LNCaP clone FGC (cell line): ENCODE results near the gene C11orf97.

ENCODE experiments used
- DNase-seq: peaks from one replicate; pipeline ENCODE4 v3.0.0-alpha.2; 2011; ENCODE audit warnings: low read depth
- H3K4me3 ChIP-seq: 2 replicates; pipeline ENCODE4 v1.5.1; 2011; ENCODE audit warnings: mild to moderate bottlenecking, low read depth, low read length, control low read depth
- CTCF ChIP-seq: IDR thresholded peaks from 2 replicates; pipeline ENCODE4 v1.5.1; 2012; ENCODE audit warnings: mild to moderate bottlenecking; ENCODE audit not compliant: control insufficient read depth, insufficient read depth; ENCODE audit errors: extremely low read depth

C11orf97 gene

GRCh38 chr11:94536386-94536785 lies 24.1 kb downstream of the C11orf97 start:
- H3K4me3 ChIP-seq = no peak overlapping the region
- DNase-seq = no peak
- no peak for TF ChIP-seq CTCF

GRCh38 chr11:94537031-94537600 lies 24.9 kb downstream of the C11orf97 start:
- H3K4me3 ChIP-seq = no peak overlapping the region
- no peak for TF ChIP-seq CTCF
- no peak for DNase-seq

DNA sequence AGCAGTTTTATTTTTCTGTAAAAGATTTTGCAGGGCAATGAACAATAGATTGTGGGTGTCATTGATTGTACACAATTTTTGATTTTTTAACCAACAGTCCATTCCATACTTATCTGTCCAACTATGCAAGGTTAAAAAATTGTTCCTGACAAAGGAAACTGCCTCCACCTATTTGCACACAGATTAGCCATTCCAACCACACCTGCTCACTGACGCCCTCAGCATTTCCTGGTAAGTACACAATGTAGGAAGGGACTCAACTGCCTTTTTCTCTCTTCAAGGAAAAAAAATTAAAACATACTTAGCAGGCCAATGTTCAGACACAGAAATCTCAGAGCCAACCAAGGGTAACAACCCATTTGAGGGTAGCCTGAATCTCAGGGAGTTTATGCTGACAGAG lies 27.2 kb downstream of the C11orf97 start:
- no peak for DNase-seq
- TF ChIP-seq CTCF = no peak
- H3K4me3 ChIP-seq = no peak overlapping the region

- peak; percentile 64 for DNase-seq
- H3K4me3 ChIP-seq = peak within 1 kb of the TSS; percentile 49
- TF ChIP-seq CTCF = no peak
Measured at GRCh38 chr11:94543695-94544645, 31.7 kb downstream of the C11orf97 start, which contains the start of gene FUT4. Gene FUT4, plus strand, starts transcription at chr11:94543921. Its CDS starts 213 bp downstream, at chr11:94544134.

- peak overlapping the region; percentile 49 for H3K4me3 ChIP-seq
- DNase-seq = no peak
- TF ChIP-seq CTCF = no peak
Measured at GRCh38 chr11:94544646-94545263, 32.5 kb downstream of the C11orf97 start.

DNA sequence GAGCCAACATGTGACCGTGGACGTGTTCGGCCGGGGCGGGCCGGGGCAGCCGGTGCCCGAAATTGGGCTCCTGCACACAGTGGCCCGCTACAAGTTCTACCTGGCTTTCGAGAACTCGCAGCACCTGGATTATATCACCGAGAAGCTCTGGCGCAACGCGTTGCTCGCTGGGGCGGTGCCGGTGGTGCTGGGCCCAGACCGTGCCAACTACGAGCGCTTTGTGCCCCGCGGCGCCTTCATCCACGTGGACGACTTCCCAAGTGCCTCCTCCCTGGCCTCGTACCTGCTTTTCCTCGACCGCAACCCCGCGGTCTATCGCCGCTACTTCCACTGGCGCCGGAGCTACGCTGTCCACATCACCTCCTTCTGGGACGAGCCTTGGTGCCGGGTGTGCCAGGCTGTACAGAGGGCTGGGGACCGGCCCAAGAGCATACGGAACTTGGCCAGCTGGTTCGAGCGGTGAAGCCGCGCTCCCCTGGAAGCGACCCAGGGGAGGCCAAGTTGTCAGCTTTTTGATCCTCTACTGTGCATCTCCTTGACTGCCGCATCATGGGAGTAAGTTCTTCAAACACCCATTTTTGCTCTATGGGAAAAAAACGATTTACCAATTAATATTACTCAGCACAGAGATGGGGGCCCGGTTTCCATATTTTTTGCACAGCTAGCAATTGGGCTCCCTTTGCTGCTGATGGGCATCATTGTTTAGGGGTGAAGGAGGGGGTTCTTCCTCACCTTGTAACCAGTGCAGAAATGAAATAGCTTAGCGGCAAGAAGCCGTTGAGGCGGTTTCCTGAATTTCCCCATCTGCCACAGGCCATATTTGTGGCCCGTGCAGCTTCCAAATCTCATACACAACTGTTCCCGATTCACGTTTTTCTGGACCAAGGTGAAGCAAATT lies 33.3 kb downstream of the C11orf97 start:
- DNase-seq = no peak
- H3K4me3 ChIP-seq = no peak overlapping the region
- TF ChIP-seq CTCF = no peak
